RWPE2 (cell line): ENCODE data around the gene PDE4DIP.
"Not testable (repeated sequence)": the region's sequence is repeated elsewhere in the genome, so short reads cannot be mapped to it uniquely, and the experiment has no call there.

ENCODE experiments used
- ATAC-seq: fragments of 200-7000 bp; cut with Tn5 transposase; 3 replicates; pipeline ENCODE4 v1.9.1; 2021; ENCODE audit warnings: low read depth
- DNase-seq: peaks from one replicate; pipeline ENCODE4 v3.0.0-alpha.2; 2020; ENCODE audit warnings: low spot score
- H3K27ac ChIP-seq: fragments of 450-650 bp; 2 replicates; pipeline ENCODE4 v1.5.1; 2017; ENCODE audit warnings: mild to moderate bottlenecking; ENCODE audit not compliant: poor library complexity, severe bottlenecking
- H3K27me3 ChIP-seq: fragments of 250-450 bp; sonication (Bioruptor Pico); 2 replicates; pipeline ENCODE4 v1.5.1; 2021; ENCODE audit warnings: mild to moderate bottlenecking, moderate library complexity; ENCODE audit not compliant: insufficient read depth, poor library complexity, severe bottlenecking
- H3K36me3 ChIP-seq: fragments of 250-450 bp; sonication (Bioruptor Pico); 2 replicates; pipeline ENCODE4 v1.5.1; 2020; ENCODE audit warnings: low read depth, mild to moderate bottlenecking, moderate library complexity
- H3K4me1 ChIP-seq: fragments of 250-450 bp; sonication (Bioruptor Pico); 2 replicates; pipeline ENCODE4 v1.5.1; 2021; ENCODE audit warnings: mild to moderate bottlenecking, moderate library complexity; ENCODE audit not compliant: insufficient read depth, poor library complexity, severe bottlenecking
- H3K4me3 ChIP-seq: fragments of 250-450 bp; sonication (Bioruptor Pico); 2 replicates; pipeline ENCODE4 v1.5.1; 2021; ENCODE audit warnings: mild to moderate bottlenecking, moderate library complexity; ENCODE audit not compliant: severe bottlenecking
- H3K9me3 ChIP-seq: fragments of 250-450 bp; sonication (Bioruptor Pico); 2 replicates; pipeline ENCODE4 v1.5.1; 2021; ENCODE audit warnings: mild to moderate bottlenecking, moderate library complexity; ENCODE audit not compliant: severe bottlenecking
- TF ChIP-seq, protein P1 (sequence below): fragments of 450-650 bp; IDR thresholded peaks from one replicate; pipeline ENCODE4 v1.5.1; 2017; ENCODE audit warnings: mild to moderate bottlenecking, moderate library complexity; ENCODE audit not compliant: poor library complexity, severe bottlenecking

Gene PDE4DIP

DNA sequence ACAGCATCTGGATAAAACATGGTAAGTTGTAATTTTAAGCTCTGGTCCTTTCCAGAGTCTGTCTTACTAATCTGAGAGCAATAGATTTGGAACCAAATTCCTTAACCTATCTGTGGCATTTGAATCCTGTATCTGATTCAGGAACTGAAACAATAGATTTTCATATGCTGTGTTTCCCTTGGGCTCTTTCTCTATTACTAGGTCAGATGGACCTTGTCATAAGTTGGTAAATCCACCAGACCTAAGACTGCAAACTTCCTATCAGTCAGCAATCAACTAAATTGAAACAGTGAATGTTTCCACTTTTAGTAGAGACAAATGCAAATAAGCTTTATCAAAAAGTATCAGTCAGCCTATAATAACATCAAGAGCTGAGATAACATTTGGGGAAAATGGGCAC lies 85.0 kb downstream of the PDE4DIP start:
- DNase-seq, H3K4me3 ChIP-seq, H3K27ac ChIP-seq, H3K4me1 ChIP-seq, H3K9me3 ChIP-seq, H3K27me3 ChIP-seq, H3K36me3 ChIP-seq, ATAC-seq: not testable (repeated sequence)

- not testable (repeated sequence) for ATAC-seq, DNase-seq, H3K4me3 ChIP-seq, H3K27ac ChIP-seq, H3K4me1 ChIP-seq, H3K27me3 ChIP-seq, H3K36me3 ChIP-seq, H3K9me3 ChIP-seq
These were observed 91.3 kb downstream of the PDE4DIP start for GRCh38 chr1:148935381-148936002.

- not testable (repeated sequence) for DNase-seq, H3K9me3 ChIP-seq, H3K4me1 ChIP-seq, H3K4me3 ChIP-seq, H3K27ac ChIP-seq, H3K36me3 ChIP-seq, H3K27me3 ChIP-seq
- ATAC-seq: peak; percentile 97
These were observed 98.7 kb downstream of the PDE4DIP start for GRCh38 chr1:148942906-148943305.

GRCh38 chr1:148945130-148945529 lies 100.9 kb downstream of the PDE4DIP start:
- H3K27me3 ChIP-seq, H3K4me3 ChIP-seq, H3K36me3 ChIP-seq, ATAC-seq, DNase-seq, H3K9me3 ChIP-seq, H3K4me1 ChIP-seq, H3K27ac ChIP-seq: not testable (repeated sequence)

DNA sequence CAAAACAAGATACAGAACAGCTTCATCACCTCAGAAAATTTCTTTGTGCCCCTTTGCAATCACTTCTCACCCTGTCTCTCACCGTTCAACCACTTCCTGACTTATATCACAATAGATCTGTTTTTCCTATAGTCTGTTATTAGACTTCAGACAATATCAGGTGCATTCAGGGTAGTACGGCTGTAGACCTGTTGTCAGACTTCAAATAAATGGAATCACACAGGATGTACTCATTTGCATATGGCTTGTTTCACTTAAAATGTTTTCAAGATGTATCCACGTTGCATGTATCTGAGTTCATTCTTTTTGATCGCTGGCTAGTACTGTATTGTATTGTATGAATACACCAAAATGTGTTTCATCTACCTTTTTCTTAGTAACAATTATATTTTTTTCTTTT lies 104.5 kb downstream of the PDE4DIP start:
- not testable (repeated sequence) for H3K36me3 ChIP-seq, H3K4me3 ChIP-seq, ATAC-seq, H3K27me3 ChIP-seq, H3K4me1 ChIP-seq, DNase-seq, H3K27ac ChIP-seq, H3K9me3 ChIP-seq

DNA sequence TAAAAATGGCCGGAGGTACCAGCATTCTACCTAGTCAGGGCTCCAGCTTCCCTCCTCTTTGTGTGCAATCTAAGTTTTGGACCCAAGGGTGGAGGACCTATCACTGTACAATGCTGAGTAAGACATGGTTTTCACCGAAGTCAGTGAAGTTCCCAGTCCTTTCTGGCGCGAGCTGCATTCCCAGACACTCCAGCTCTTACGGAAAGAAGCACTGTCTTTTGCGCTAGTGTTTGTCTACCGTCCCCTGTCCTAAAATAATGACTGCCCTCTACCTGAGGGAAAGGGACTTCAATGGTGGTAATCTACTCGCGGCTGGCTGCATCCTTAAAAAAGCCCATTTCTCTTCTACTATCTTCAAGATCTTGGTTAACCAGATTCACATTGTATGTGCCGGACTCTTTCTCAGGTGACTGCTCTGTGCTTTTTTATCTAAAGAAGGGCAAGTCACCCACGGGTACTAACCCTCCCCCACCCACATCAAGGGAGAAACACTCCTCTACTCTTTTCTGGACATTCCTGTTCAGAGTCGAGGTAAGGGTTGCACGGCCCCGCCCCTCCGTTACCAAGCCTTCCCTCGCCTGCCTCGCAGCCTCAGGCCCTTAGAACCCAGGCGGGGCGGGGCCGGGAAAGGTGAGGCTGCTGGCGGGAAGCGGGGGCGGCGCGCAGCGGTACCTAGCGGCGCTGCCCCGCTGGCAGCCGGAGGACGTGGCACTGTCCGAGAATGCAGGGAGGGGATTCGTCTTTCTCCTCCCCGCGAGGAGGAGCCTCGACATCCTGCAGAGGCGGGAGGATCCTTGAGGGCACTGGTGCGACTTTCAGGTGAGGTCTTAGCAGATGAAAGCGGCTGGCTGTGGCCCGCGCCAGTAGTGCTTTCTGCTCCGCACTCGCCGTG lies 107.4 kb downstream of the PDE4DIP start:
- peak; percentile 87 for DNase-seq

GRCh38 chr1:148952253-148952937 lies 108.2 kb downstream of the PDE4DIP start:
- Histone ChIP-seq H3K27ac (peak overlapping the region; percentile 83), H3K4me3 (peak overlapping the region; percentile 36)
- not testable (repeated sequence) for H3K27me3 ChIP-seq, H3K36me3 ChIP-seq, H3K4me1 ChIP-seq, H3K9me3 ChIP-seq
- ATAC-seq (peak; percentile 71), DNase-seq (peak; percentile 77)

More for the DNA sequence above, 107.4 kb downstream of the PDE4DIP start:
- TF ChIP-seq, protein P1, sequence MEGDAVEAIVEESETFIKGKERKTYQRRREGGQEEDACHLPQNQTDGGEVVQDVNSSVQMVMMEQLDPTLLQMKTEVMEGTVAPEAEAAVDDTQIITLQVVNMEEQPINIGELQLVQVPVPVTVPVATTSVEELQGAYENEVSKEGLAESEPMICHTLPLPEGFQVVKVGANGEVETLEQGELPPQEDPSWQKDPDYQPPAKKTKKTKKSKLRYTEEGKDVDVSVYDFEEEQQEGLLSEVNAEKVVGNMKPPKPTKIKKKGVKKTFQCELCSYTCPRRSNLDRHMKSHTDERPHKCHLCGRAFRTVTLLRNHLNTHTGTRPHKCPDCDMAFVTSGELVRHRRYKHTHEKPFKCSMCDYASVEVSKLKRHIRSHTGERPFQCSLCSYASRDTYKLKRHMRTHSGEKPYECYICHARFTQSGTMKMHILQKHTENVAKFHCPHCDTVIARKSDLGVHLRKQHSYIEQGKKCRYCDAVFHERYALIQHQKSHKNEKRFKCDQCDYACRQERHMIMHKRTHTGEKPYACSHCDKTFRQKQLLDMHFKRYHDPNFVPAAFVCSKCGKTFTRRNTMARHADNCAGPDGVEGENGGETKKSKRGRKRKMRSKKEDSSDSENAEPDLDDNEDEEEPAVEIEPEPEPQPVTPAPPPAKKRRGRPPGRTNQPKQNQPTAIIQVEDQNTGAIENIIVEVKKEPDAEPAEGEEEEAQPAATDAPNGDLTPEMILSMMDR: peak; percentile 22
- Histone ChIP-seq H3K4me3 (peak overlapping the region; percentile 36), H3K27ac (peak overlapping the region; percentile 83)
- peak; percentile 77 for ATAC-seq
- not testable (repeated sequence) for H3K4me1 ChIP-seq, H3K9me3 ChIP-seq, H3K27me3 ChIP-seq, H3K36me3 ChIP-seq

GRCh38 chr1:148952938-148953616 lies 108.8 kb downstream of the PDE4DIP start:
- not testable (repeated sequence) for H3K36me3 ChIP-seq, H3K27me3 ChIP-seq, H3K9me3 ChIP-seq, H3K4me1 ChIP-seq, H3K27ac ChIP-seq, DNase-seq
- H3K4me3 ChIP-seq: peak overlapping the region; percentile 18
- 0 out of 3 replicates have a peak, but pooled peaks have one; percentile 0 for ATAC-seq

GRCh38 chr1:148953730-148954129 lies 109.5 kb downstream of the PDE4DIP start:
- H3K9me3 ChIP-seq, H3K4me1 ChIP-seq, DNase-seq, H3K27ac ChIP-seq, H3K36me3 ChIP-seq, H3K27me3 ChIP-seq: not testable (repeated sequence)
- H3K4me3 ChIP-seq: peak overlapping the region; percentile 27
- peak; percentile 1; the same call in 1 of the 3 replicates for ATAC-seq

- not testable (repeated sequence) for H3K4me1 ChIP-seq, H3K4me3 ChIP-seq, ATAC-seq, DNase-seq, H3K27ac ChIP-seq, H3K27me3 ChIP-seq, H3K9me3 ChIP-seq, H3K36me3 ChIP-seq
These were observed 114.1 kb downstream of the PDE4DIP start for GRCh38 chr1:148958343-148958742.
